GM13977 (cell line): ENCODE data around the gene SETBP1.

ENCODE experiments used
- DNase-seq: peaks from one replicate; pipeline ENCODE4 v3.0.0; 2012; ENCODE audit warnings: low spot score
- CTCF ChIP-seq: IDR thresholded peaks from 2 replicates; pipeline ENCODE4 v1.5.1; 2012; ENCODE audit warnings: mild to moderate bottlenecking, control low read depth; ENCODE audit not compliant: insufficient read depth; ENCODE audit errors: extremely low read depth, missing control alignments
- in situ Hi-C: fragments of 300-500 bp; cut with MboI; formaldehyde crosslinking; loops from one replicate; pipeline ENCODE4 v1.12.0; 2022; ENCODE audit warnings: low sequenced_read_pairs, low pct_unique_long_range_greater_than_20kb, mixed read lengths, inconsistent platforms; ENCODE audit not compliant: unreplicated experiment

Gene SETBP1

GRCh38 chr18:44944461-44944860, 263.8 kb downstream of the SETBP1 start:
- in situ Hi-C loops = no loop called here
- no peak for TF ChIP-seq CTCF
- no peak for DNase-seq

- no peak for DNase-seq
- in situ Hi-C loops = no loop called here
- no peak for TF ChIP-seq CTCF
These were observed 265.3 kb downstream of the SETBP1 start for GRCh38 chr18:44945888-44946401.

GRCh38 chr18:44946529-44947113, 265.9 kb downstream of the SETBP1 start:
- no peak for TF ChIP-seq CTCF
- in situ Hi-C loops = no loop called here
- no peak for DNase-seq

GRCh38 chr18:44949967-44950366, 269.3 kb downstream of the SETBP1 start:
- in situ Hi-C loops = no loop called here
- TF ChIP-seq CTCF = no peak
- DNase-seq = no peak

GRCh38 chr18:44950685-44951195, 270.1 kb downstream of the SETBP1 start:
- TF ChIP-seq CTCF = no peak
- DNase-seq = no peak
- in situ Hi-C loops = no loop called here

GRCh38 chr18:44951748-44952147, 271.1 kb downstream of the SETBP1 start:
- in situ Hi-C loops = no loop called here
- DNase-seq = no peak

More at GRCh38 chr18:44951748-44952147, 271.1 kb downstream of the SETBP1 start:
- no peak for TF ChIP-seq CTCF
